ENCODE measurements around the gene SLC39A10. TPM values are rescaled to one million over a fixed set of nuclear protein-coding genes. Genes with fewer than 3 reads are reported as not detected.

The SLC39A10 gene
- total and polyA plus RNA-seq, 10 of the 15 experiments (the other 5 are each of a cell fraction or from before 2014, with no cell fraction given), result 2.0 to 23.6 (median 7.9) TPM

DNA sequence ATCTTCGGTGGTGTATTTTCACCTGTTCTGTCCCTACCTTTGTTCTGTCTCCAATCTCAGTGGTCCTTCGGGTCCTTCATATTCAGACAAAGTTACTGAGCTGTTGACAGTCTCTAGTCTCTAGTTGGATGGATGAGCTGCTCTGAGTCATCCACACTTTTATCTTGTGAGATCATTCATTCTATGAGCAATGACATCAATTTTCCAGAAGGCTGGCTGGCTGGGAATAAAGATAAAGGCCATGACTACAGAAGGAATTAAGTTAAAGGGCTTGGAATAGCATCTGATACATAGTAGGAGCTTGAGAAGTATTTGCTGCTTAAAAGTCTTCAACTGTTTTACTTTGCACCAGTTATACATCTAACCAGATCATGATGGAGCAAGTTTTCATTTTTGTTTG, 43.1 kb upstream of the SLC39A10 start:
- no peaks in the 10 kb centered on the region for H4K20me1 ChIP-seq (ENCODE audit: control insufficient read depth, insufficient read depth)
- no peak overlapping the region for H3K4me2 ChIP-seq (ENCODE audit: control insufficient read depth, insufficient read depth)
- no peak for TF ChIP-seq NBN (IDR thresholded peaks at IDR 0.05)
- no peak for TF ChIP-seq RAD21 (IDR thresholded peaks at IDR 0.05; ENCODE audit: insufficient read depth, low read depth, low read length)
- no peak for TF ChIP-seq NRF1 (conservative IDR thresholded peaks at IDR 0.05; ENCODE audit: low read depth, low read length)
- no peak for TF ChIP-seq HDAC2 (IDR thresholded peaks at IDR 0.05)
- TF ChIP-seq PML (IDR thresholded peaks at IDR 0.05; ENCODE audit: low read length), result no peak
- TF ChIP-seq TCF7 (IDR thresholded peaks at IDR 0.05; ENCODE audit: borderline replicate concordance), result no peak
- TF ChIP-seq CBX5 (IDR thresholded peaks at IDR 0.05; ENCODE audit: low read depth), result no peak
- SMC1A ChIA-PET (ENCODE audit: uncharacterized antibody, unreplicated experiment), result interaction anchor here (0.7 to 2.2 kb wide), 7 partner anchors 13 to 57 kb away, joined by 3 to 7 read pairs (median 4); no protein-coding TSS in a partner anchor
- intact Hi-C loops (cut with micrococcal nuclease; ENCODE audit: unreplicated experiment), result no loop called here
- POLR2A ChIA-PET, result interaction anchor here (1.0 kb wide), 1 partner anchor 27 kb away, joined by 3 read pairs; no protein-coding TSS in a partner anchor
- H3K9me3 ChIP-seq (replicated peaks; ENCODE audit: control insufficient read depth, insufficient read depth, low read length), result no peaks in the 10 kb centered on the region
- no peak overlapping the region for H3K4me3 ChIP-seq
- H2AFZ ChIP-seq (ENCODE audit: control insufficient read depth, low read depth, low read length), result no peak overlapping the region
- no peak for DNase-seq (ENCODE audit: low read depth, low spot score)
- CTCF ChIA-PET, result interaction anchor here (0.9 to 2.0 kb wide), 5 partner anchors 8 to 116 kb away, joined by 3 to 6 read pairs (median 5); no protein-coding TSS in a partner anchor
- H3K4me1 ChIP-seq (ENCODE audit: control insufficient read depth, insufficient read depth, low read length), result no peaks in the 10 kb centered on the region
- RAD21 ChIA-PET (ENCODE audit: unreplicated experiment), result interaction anchor here (1.0 to 1.5 kb wide), 3 partner anchors 19 to 52 kb away, joined by 3 to 5 read pairs (median 4); no protein-coding TSS in a partner anchor
- no peak for FAIRE-seq
- no peak overlapping the region for H3K9ac ChIP-seq (ENCODE audit: control insufficient read depth, insufficient read depth, low read length)
- no peaks in the 10 kb centered on the region for H3K36me3 ChIP-seq (ENCODE audit: control insufficient read depth in 2 of 2, insufficient read depth in 2 of 2, low read length in 1 of 2)
- H3K79me2 ChIP-seq (ENCODE audit: control insufficient read depth, insufficient read depth, low read length), result no peaks in the 10 kb centered on the region
- BruUV-seq (replicated peaks), result no TSS peak
- H3K27me3 ChIP-seq (replicated peaks in 1 of 2; ENCODE audit: control insufficient read depth in 2 of 2, insufficient read depth in 2 of 2, low read length in 1 of 2), result no peaks in the 10 kb centered on the region; a peak in 1 of 4 replicates
- 31% methylated on average over 2 of the region's 2 CpGs for WGBS (ENCODE audit: insufficient coverage, insufficient replicate concordance, low lambda C conversion rate, missing lambda C conversion rate)
- no peak overlapping the region for H3K27ac ChIP-seq (ENCODE audit: control insufficient read depth, insufficient read depth)
- ATAC-seq, result no peak
- in situ Hi-C loops (cut with MboI), result no loop called here

DNA sequence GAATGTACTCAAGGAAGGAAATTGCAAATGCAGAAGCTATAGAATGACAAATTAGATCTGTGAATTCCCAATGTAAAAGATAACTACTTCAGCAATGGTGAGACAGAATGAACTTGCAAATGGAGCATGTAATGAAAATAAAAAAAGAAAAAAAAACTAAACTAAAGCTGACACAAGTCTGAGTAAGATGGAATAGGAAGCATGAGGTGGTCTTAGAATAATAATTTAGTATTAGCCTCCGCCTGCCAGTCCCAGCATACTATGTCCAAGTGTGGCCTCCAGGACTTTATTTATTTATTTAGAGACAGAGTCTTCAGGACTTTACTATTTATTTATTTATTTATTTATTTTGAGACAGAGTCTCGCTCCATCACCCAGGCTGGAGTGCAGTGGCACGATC, 37.4 kb upstream of the SLC39A10 start:
- Histone ChIP-seq H2AFZ (ENCODE audit: control insufficient read depth, low read depth, low read length) (no peak overlapping the region), H3K4me2 (ENCODE audit: control insufficient read depth, insufficient read depth) (no peak overlapping the region), H3K36me3 (ENCODE audit: control insufficient read depth in 2 of 2, insufficient read depth in 2 of 2, low read length in 1 of 2) (no peaks in the 10 kb centered on the region), H3K9me3 (replicated peaks; ENCODE audit: control insufficient read depth, insufficient read depth, low read length) (no peaks in the 10 kb centered on the region), H3K27ac (ENCODE audit: control insufficient read depth, insufficient read depth) (no peak overlapping the region), H3K79me2 (ENCODE audit: control insufficient read depth, insufficient read depth, low read length) (no peaks in the 10 kb centered on the region), H3K4me3 (no peak overlapping the region), H4K20me1 (ENCODE audit: control insufficient read depth, insufficient read depth) (no peaks in the 10 kb centered on the region), H3K4me1 (ENCODE audit: control insufficient read depth, insufficient read depth, low read length) (no peaks in the 10 kb centered on the region), H3K9ac (ENCODE audit: control insufficient read depth, insufficient read depth, low read length) (no peak overlapping the region), H3K27me3 (replicated peaks in 1 of 2; ENCODE audit: control insufficient read depth in 2 of 2, insufficient read depth in 2 of 2, low read length in 1 of 2) (no peaks in the 10 kb centered on the region; a peak in 1 of 4 replicates)
- ChIA-PET POLR2A (interaction anchor here (0.7 to 1.6 kb wide), 3 partner anchors 20 to 105 kb away, joined by 3 to 6 read pairs (median 4); no protein-coding TSS in a partner anchor), SMC1A (ENCODE audit: uncharacterized antibody, unreplicated experiment) (interaction anchor here (1.0 kb wide), 1 partner anchor 14 kb away, joined by 3 read pairs; no protein-coding TSS in a partner anchor), CTCF (interaction anchor here (1.4 kb wide), 1 partner anchor 12 kb away, joined by 5 read pairs; no protein-coding TSS in a partner anchor), RAD21 (ENCODE audit: unreplicated experiment) (no interaction called here)
- intact Hi-C loops (cut with micrococcal nuclease; ENCODE audit: unreplicated experiment), result no loop called here
- no peak for ATAC-seq
- 68% methylated on average over 3 of the region's 3 CpGs for WGBS (ENCODE audit: insufficient coverage, insufficient replicate concordance, low lambda C conversion rate, missing lambda C conversion rate)
- no peak for DNase-seq (ENCODE audit: low read depth, low spot score)
- in situ Hi-C loops (cut with MboI), result no loop called here
- BruUV-seq (replicated peaks), result no TSS peak
- FAIRE-seq, result no peak
- TF ChIP-seq MYC (IDR thresholded peaks at IDR 0.05; ENCODE audit: insufficient read depth, insufficient read length, insufficient replicate concordance, low read length, severe bottlenecking), result no peak
- TF ChIP-seq, protein P1, sequence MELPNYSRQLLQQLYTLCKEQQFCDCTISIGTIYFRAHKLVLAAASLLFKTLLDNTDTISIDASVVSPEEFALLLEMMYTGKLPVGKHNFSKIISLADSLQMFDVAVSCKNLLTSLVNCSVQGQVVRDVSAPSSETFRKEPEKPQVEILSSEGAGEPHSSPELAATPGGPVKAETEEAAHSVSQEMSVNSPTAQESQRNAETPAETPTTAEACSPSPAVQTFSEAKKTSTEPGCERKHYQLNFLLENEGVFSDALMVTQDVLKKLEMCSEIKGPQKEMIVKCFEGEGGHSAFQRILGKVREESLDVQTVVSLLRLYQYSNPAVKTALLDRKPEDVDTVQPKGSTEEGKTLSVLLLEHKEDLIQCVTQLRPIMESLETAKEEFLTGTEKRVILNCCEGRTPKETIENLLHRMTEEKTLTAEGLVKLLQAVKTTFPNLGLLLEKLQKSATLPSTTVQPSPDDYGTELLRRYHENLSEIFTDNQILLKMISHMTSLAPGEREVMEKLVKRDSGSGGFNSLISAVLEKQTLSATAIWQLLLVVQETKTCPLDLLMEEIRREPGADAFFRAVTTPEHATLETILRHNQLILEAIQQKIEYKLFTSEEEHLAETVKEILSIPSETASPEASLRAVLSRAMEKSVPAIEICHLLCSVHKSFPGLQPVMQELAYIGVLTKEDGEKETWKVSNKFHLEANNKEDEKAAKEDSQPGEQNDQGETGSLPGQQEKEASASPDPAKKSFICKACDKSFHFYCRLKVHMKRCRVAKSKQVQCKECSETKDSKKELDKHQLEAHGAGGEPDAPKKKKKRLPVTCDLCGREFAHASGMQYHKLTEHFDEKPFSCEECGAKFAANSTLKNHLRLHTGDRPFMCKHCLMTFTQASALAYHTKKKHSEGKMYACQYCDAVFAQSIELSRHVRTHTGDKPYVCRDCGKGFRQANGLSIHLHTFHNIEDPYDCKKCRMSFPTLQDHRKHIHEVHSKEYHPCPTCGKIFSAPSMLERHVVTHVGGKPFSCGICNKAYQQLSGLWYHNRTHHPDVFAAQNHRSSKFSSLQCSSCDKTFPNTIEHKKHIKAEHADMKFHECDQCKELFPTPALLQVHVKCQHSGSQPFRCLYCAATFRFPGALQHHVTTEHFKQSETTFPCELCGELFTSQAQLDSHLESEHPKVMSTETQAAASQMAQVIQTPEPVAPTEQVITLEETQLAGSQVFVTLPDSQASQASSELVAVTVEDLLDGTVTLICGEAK (IDR thresholded peaks at IDR 0.05; ENCODE audit: borderline replicate concordance), result no peak
- no peak for TF ChIP-seq SUPT20H (IDR thresholded peaks at IDR 0.05; ENCODE audit: borderline replicate concordance, control insufficient read depth, low read depth, low read length)
- TF ChIP-seq CHD1 (IDR thresholded peaks at IDR 0.05; ENCODE audit: low read depth, low read length), result no peak
- no peak for TF ChIP-seq WRNIP1 (IDR thresholded peaks at IDR 0.05; ENCODE audit: borderline replicate concordance, low read depth, low read length)
- TF ChIP-seq, protein P2, sequence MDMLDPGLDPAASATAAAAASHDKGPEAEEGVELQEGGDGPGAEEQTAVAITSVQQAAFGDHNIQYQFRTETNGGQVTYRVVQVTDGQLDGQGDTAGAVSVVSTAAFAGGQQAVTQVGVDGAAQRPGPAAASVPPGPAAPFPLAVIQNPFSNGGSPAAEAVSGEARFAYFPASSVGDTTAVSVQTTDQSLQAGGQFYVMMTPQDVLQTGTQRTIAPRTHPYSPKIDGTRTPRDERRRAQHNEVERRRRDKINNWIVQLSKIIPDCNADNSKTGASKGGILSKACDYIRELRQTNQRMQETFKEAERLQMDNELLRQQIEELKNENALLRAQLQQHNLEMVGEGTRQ (IDR thresholded peaks at IDR 0.05; ENCODE audit: borderline replicate concordance, low read depth, low read length), result no peak

All from GM12878 (cell line).